ENCODE data around the gene UBE2E1. TPM values are rescaled to one million over a fixed set of nuclear protein-coding genes. Genes with fewer than 3 reads are reported as not detected.
"Not testable (repeated sequence)": the region's sequence is repeated elsewhere in the genome, so short reads cannot be mapped to it uniquely, and the experiment has no call there.

Gene UBE2E1
- total RNA-seq, 1 donor from 2014 or later, result 78.8 TPM

- H3K36me3 Mint-ChIP-seq (ENCODE audit: low read depth), result no peaks in the 10 kb centered on the region
- no peaks in the 10 kb centered on the region for H3K4me1 Mint-ChIP-seq (ENCODE audit: low read depth)
- intact Hi-C loops (cut with micrococcal nuclease), result no loop called here
- no peak overlapping the region for H3K4me3 Mint-ChIP-seq
- DNase-seq (ENCODE audit: low spot score), result no peak
- no peaks in the 10 kb centered on the region for H3K27me3 Mint-ChIP-seq (ENCODE audit: insufficient read depth)
- H3K27ac Mint-ChIP-seq, result no peak overlapping the region
- H3K9me3 Mint-ChIP-seq, result no peaks in the 10 kb centered on the region
Observed at GRCh38 chr3:23872330-23872729, 66.6 kb downstream of the UBE2E1 start.

- Mint-ChIP-seq H3K36me3 (ENCODE audit: low read depth) (no peaks in the 10 kb centered on the region), H3K27me3 (ENCODE audit: insufficient read depth) (no peaks in the 10 kb centered on the region), H3K4me3 (no peak overlapping the region), H3K9me3 (no peaks in the 10 kb centered on the region), H3K27ac (no peak overlapping the region), H3K4me1 (ENCODE audit: low read depth) (no peaks in the 10 kb centered on the region)
- no peak for DNase-seq (ENCODE audit: low spot score)
- intact Hi-C loops (cut with micrococcal nuclease), result no loop called here
Observed at GRCh38 chr3:23873941-23874340, 68.2 kb downstream of the UBE2E1 start.

- Mint-ChIP-seq H3K36me3 (ENCODE audit: low read depth) (no peaks in the 10 kb centered on the region), H3K4me1 (ENCODE audit: low read depth) (no peaks in the 10 kb centered on the region), H3K4me3 (no peak overlapping the region), H3K27ac (no peak overlapping the region), H3K9me3 (no peaks in the 10 kb centered on the region), H3K27me3 (ENCODE audit: insufficient read depth) (no peaks in the 10 kb centered on the region)
- DNase-seq (ENCODE audit: low spot score), result no peak
- intact Hi-C loops (cut with micrococcal nuclease), result no loop called here
Observed at GRCh38 chr3:23874359-23875112, 68.8 kb downstream of the UBE2E1 start.

GRCh38 chr3:23875113-23875725, 69.5 kb downstream of the UBE2E1 start:
- intact Hi-C loops (cut with micrococcal nuclease), result no loop called here
- no peaks in the 10 kb centered on the region for H3K36me3 Mint-ChIP-seq (ENCODE audit: low read depth)
- H3K27ac Mint-ChIP-seq, result no peak overlapping the region
- no peaks in the 10 kb centered on the region for H3K27me3 Mint-ChIP-seq (ENCODE audit: insufficient read depth)
- no peaks in the 10 kb centered on the region for H3K9me3 Mint-ChIP-seq
- H3K4me1 Mint-ChIP-seq (ENCODE audit: low read depth), result no peaks in the 10 kb centered on the region
- no peak for DNase-seq (ENCODE audit: low spot score)
- H3K4me3 Mint-ChIP-seq, result no peak overlapping the region

- Mint-ChIP-seq H3K4me1 (ENCODE audit: low read depth) (no peaks in the 10 kb centered on the region), H3K27ac (no peak overlapping the region), H3K36me3 (ENCODE audit: low read depth) (peaks cover 3% of the 10 kb centered on the region), H3K27me3 (ENCODE audit: insufficient read depth) (no peaks in the 10 kb centered on the region), H3K9me3 (no peaks in the 10 kb centered on the region), H3K4me3 (no peak overlapping the region)
- intact Hi-C loops (cut with micrococcal nuclease), result no loop called here
- no peak for DNase-seq (ENCODE audit: low spot score)
Observed at GRCh38 chr3:23876923-23877322, 71.2 kb downstream of the UBE2E1 start.

GRCh38 chr3:23877329-23877980, 71.7 kb downstream of the UBE2E1 start:
- DNase-seq (ENCODE audit: low spot score), result no peak
- Mint-ChIP-seq H3K4me1 (ENCODE audit: low read depth) (no peaks in the 10 kb centered on the region), H3K4me3 (no peak overlapping the region), H3K9me3 (no peaks in the 10 kb centered on the region), H3K27ac (no peak overlapping the region), H3K36me3 (ENCODE audit: low read depth) (peaks cover 3% of the 10 kb centered on the region), H3K27me3 (ENCODE audit: insufficient read depth) (no peaks in the 10 kb centered on the region)
- intact Hi-C loops (cut with micrococcal nuclease), result no loop called here

- Mint-ChIP-seq H3K4me3 (no peak overlapping the region), H3K4me1 (ENCODE audit: low read depth) (no peaks in the 10 kb centered on the region), H3K27ac (no peak overlapping the region), H3K9me3 (no peaks in the 10 kb centered on the region), H3K36me3 (ENCODE audit: low read depth) (peaks cover 3% of the 10 kb centered on the region), H3K27me3 (ENCODE audit: insufficient read depth) (no peaks in the 10 kb centered on the region)
- intact Hi-C loops (cut with micrococcal nuclease), result no loop called here
- no peak for DNase-seq (ENCODE audit: low spot score)
Observed at GRCh38 chr3:23879485-23879884, 73.7 kb downstream of the UBE2E1 start.

- Mint-ChIP-seq H3K27ac (no peak overlapping the region), H3K4me1 (ENCODE audit: low read depth) (no peaks in the 10 kb centered on the region), H3K27me3 (ENCODE audit: insufficient read depth) (no peaks in the 10 kb centered on the region), H3K36me3 (ENCODE audit: low read depth) (peaks cover 3% of the 10 kb centered on the region), H3K4me3 (no peak overlapping the region), H3K9me3 (no peaks in the 10 kb centered on the region)
- intact Hi-C loops (cut with micrococcal nuclease), result no loop called here
- DNase-seq (ENCODE audit: low spot score), result no peak
Observed at GRCh38 chr3:23880703-23881339, 75.1 kb downstream of the UBE2E1 start.

- intact Hi-C loops (cut with micrococcal nuclease); H3K27ac Mint-ChIP-seq; H3K36me3 Mint-ChIP-seq (ENCODE audit: low read depth); H3K9me3 Mint-ChIP-seq; DNase-seq (ENCODE audit: low spot score); H3K27me3 Mint-ChIP-seq (ENCODE audit: insufficient read depth); H3K4me3 Mint-ChIP-seq; H3K4me1 Mint-ChIP-seq (ENCODE audit: low read depth): not testable (repeated sequence)
Observed at GRCh38 chr3:23881993-23882392, 76.2 kb downstream of the UBE2E1 start.

GRCh38 chr3:23882487-23882918, 76.7 kb downstream of the UBE2E1 start:
- no peaks in the 10 kb centered on the region for H3K9me3 Mint-ChIP-seq
- intact Hi-C loops (cut with micrococcal nuclease), result no loop called here
- H3K4me3 Mint-ChIP-seq, result no peak overlapping the region
- no peaks in the 10 kb centered on the region for H3K27me3 Mint-ChIP-seq (ENCODE audit: insufficient read depth)
- no peak overlapping the region for H3K27ac Mint-ChIP-seq
- peaks cover 3% of the 10 kb centered on the region for H3K36me3 Mint-ChIP-seq (ENCODE audit: low read depth)
- DNase-seq (ENCODE audit: low spot score), result no peak
- no peaks in the 10 kb centered on the region for H3K4me1 Mint-ChIP-seq (ENCODE audit: low read depth)

- DNase-seq (ENCODE audit: low spot score), result no peak
- Mint-ChIP-seq H3K4me1 (ENCODE audit: low read depth) (no peaks in the 10 kb centered on the region), H3K36me3 (ENCODE audit: low read depth) (peaks cover 3% of the 10 kb centered on the region), H3K4me3 (no peak overlapping the region), H3K27me3 (ENCODE audit: insufficient read depth) (no peaks in the 10 kb centered on the region), H3K27ac (no peak overlapping the region), H3K9me3 (no peaks in the 10 kb centered on the region)
- intact Hi-C loops (cut with micrococcal nuclease), result no loop called here
Observed at GRCh38 chr3:23884481-23884880, 78.7 kb downstream of the UBE2E1 start.

- no peak overlapping the region for H3K4me3 Mint-ChIP-seq
- H3K27ac Mint-ChIP-seq, result no peak overlapping the region
- no peak for DNase-seq (ENCODE audit: low spot score)
- H3K4me1 Mint-ChIP-seq (ENCODE audit: low read depth), result no peaks in the 10 kb centered on the region
- intact Hi-C loops (cut with micrococcal nuclease), result loop anchor here (5.0 kb wide), 1 partner anchor 112 kb away; no protein-coding TSS in a partner anchor
- no peaks in the 10 kb centered on the region for H3K27me3 Mint-ChIP-seq (ENCODE audit: insufficient read depth)
- no peaks in the 10 kb centered on the region for H3K9me3 Mint-ChIP-seq
- peaks cover 3% of the 10 kb centered on the region for H3K36me3 Mint-ChIP-seq (ENCODE audit: low read depth)
Observed at GRCh38 chr3:23885210-23885609, 79.5 kb downstream of the UBE2E1 start.

GRCh38 chr3:23886311-23886710, 80.6 kb downstream of the UBE2E1 start:
- Mint-ChIP-seq H3K36me3 (ENCODE audit: low read depth) (peaks cover 3% of the 10 kb centered on the region), H3K27ac (no peak overlapping the region), H3K27me3 (ENCODE audit: insufficient read depth) (no peaks in the 10 kb centered on the region), H3K9me3 (no peaks in the 10 kb centered on the region), H3K4me1 (ENCODE audit: low read depth) (no peaks in the 10 kb centered on the region), H3K4me3 (no peak overlapping the region)
- intact Hi-C loops (cut with micrococcal nuclease), result loop anchor here (5.0 kb wide), 1 partner anchor 111 kb away; no protein-coding TSS in a partner anchor
- DNase-seq (ENCODE audit: low spot score), result no peak
